HepG2 (cell line): ENCODE data around the gene MRPL37.

ENCODE experiments used
- CREM ChIP-seq, 2 experiments: sonication (generic) in 1 of 2; formaldehyde crosslinking in 1 of 2; IDR thresholded peaks; 2 replicates each; pipeline versions ENCODE4 v1.4.0 to v1.6.1; 2016 to 2020; ENCODE audit warnings: antibody characterized with exemption in 1 of 2, mild to moderate bottlenecking in 1 of 2, missing genetic modification reagents in 1 of 2
- GTF2F1 ChIP-seq: fragments of 150-350 bp; IDR thresholded peaks from 2 replicates; pipeline ENCODE4 v1.6.1; 2014; ENCODE audit warnings: low read length
- HHEX ChIP-seq: IDR thresholded peaks from 2 replicates; pipeline ENCODE4 v1.6.1; 2016; ENCODE audit warnings: control low read depth
- KAT7 ChIP-seq: IDR thresholded peaks from 2 replicates; pipeline ENCODE4 v1.6.1; 2018; ENCODE audit warnings: borderline replicate concordance, missing compliant biosample characterization
- KLF13 ChIP-seq: sonication (generic); formaldehyde crosslinking; IDR thresholded peaks from 2 replicates; pipeline ENCODE4 v1.4.0; 2020; ENCODE audit warnings: mild to moderate bottlenecking, missing genetic modification reagents

GRCh38 chr1:54265126-54265525 lies 65.2 kb downstream of the MRPL37 start:
- TF ChIP-seq HHEX (CRISPR knock-in tag) (no peak), KAT7 (no peak), CREM (IDR thresholded peaks at IDR 0.05) (no peak), CREM (CRISPR knock-in tag; IDR thresholded peaks at IDR 0.05) (no peak), GTF2F1 (no peak), KLF13 (CRISPR knock-in tag) (no peak)
